Measurements from ENCODE around the gene CTNNAL1.
A peak's percentile ranks its signal among the peaks of the same experiment; 100 is the strongest.

Gene CTNNAL1

GRCh38 chr9:109028457-109028856, 15.2 kb upstream of the CTNNAL1 start:
- DNase-seq (ENCODE audit: low read depth, low spot score), result no peak

GRCh38 chr9:109027176-109027575, 13.9 kb upstream of the CTNNAL1 start:
- no peak for DNase-seq (ENCODE audit: low read depth, low spot score)

GRCh38 chr9:109026306-109026705, 13.0 kb upstream of the CTNNAL1 start:
- DNase-seq (ENCODE audit: low read depth, low spot score), result no peak

GRCh38 chr9:109022873-109023272, 9.6 kb upstream of the CTNNAL1 start:
- no peak for DNase-seq (ENCODE audit: low read depth, low spot score)

GRCh38 chr9:109020581-109021511, 7.5 kb upstream of the CTNNAL1 start:
- DNase-seq (ENCODE audit: low read depth, low spot score), result no peak

- DNase-seq (ENCODE audit: low read depth, low spot score), result no peak
These were observed 6.8 kb upstream of the CTNNAL1 start for GRCh38 chr9:109020113-109020512.

- DNase-seq (ENCODE audit: low read depth, low spot score), result no peak
These were observed 6.1 kb upstream of the CTNNAL1 start for GRCh38 chr9:109019420-109019819.

GRCh38 chr9:109017493-109017892, 4.2 kb upstream of the CTNNAL1 start:
- DNase-seq (ENCODE audit: low read depth, low spot score), result no peak

- DNase-seq (ENCODE audit: low read depth, low spot score), result no peak
These were observed 3.8 kb upstream of the CTNNAL1 start for GRCh38 chr9:109017061-109017460.

- no peak for DNase-seq (ENCODE audit: low read depth, low spot score)
These were observed 2.8 kb upstream of the CTNNAL1 start for GRCh38 chr9:109016132-109016531.

GRCh38 chr9:109014608-109015280, 1.4 kb upstream of the CTNNAL1 start:
- DNase-seq (ENCODE audit: low read depth, low spot score), result no peak

- peak; percentile 40 for DNase-seq (ENCODE audit: low read depth, low spot score)
These were observed 644 bp upstream of the CTNNAL1 start for GRCh38 chr9:109013679-109014607.

GRCh38 chr9:109012009-109012875, 1.1 kb downstream of the CTNNAL1 start:
- DNase-seq (ENCODE audit: low read depth, low spot score), result no peak

GRCh38 chr9:109011231-109011671, 2.0 kb downstream of the CTNNAL1 start:
- no peak for DNase-seq (ENCODE audit: low read depth, low spot score)

- no peak for DNase-seq (ENCODE audit: low read depth, low spot score)
These were observed 2.6 kb downstream of the CTNNAL1 start for GRCh38 chr9:109010746-109011145.

- no peak for DNase-seq (ENCODE audit: low read depth, low spot score)
These were observed 7.6 kb downstream of the CTNNAL1 start for GRCh38 chr9:109005678-109006077.

GRCh38 chr9:109003116-109003515, 10.2 kb downstream of the CTNNAL1 start:
- no peak for DNase-seq (ENCODE audit: low read depth, low spot score)

GRCh38 chr9:109002141-109002540, 11.2 kb downstream of the CTNNAL1 start:
- no peak for DNase-seq (ENCODE audit: low read depth, low spot score)

- no peak for DNase-seq (ENCODE audit: low read depth, low spot score)
These were observed 12.0 kb downstream of the CTNNAL1 start for GRCh38 chr9:109001275-109001676.

GRCh38 chr9:108997112-108997511, 16.2 kb downstream of the CTNNAL1 start:
- DNase-seq (ENCODE audit: low read depth, low spot score), result no peak

GRCh38 chr9:108996643-108997042, 16.7 kb downstream of the CTNNAL1 start:
- DNase-seq (ENCODE audit: low read depth, low spot score), result no peak

Measured in iPS DF 19.7 (cell line).